Measurements from ENCODE around the gene CHST9.

The CHST9 gene

DNA sequence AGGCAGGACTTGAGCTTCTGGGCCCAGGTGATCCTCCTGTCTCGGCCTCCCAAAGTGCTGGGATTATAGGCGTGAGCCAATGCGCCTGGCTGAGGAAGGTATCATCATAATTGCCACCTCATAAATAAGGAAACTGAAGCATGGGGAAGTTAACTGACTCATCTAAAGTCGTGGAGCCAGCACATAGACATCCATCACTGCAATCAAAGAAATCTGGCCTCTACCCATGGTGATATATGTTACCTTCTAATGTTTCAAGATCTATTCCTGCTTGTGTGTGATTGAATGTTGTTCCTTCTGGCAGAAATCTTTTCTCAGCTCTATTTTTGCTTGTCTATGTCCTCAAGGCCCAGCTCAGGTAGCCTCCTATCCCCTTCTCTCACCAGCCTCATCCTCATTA, 214.5 kb downstream of the CHST9 start:
- POLR2A ChIA-PET (ENCODE audit: low non-redundant PET) = no interaction called here

DNA sequence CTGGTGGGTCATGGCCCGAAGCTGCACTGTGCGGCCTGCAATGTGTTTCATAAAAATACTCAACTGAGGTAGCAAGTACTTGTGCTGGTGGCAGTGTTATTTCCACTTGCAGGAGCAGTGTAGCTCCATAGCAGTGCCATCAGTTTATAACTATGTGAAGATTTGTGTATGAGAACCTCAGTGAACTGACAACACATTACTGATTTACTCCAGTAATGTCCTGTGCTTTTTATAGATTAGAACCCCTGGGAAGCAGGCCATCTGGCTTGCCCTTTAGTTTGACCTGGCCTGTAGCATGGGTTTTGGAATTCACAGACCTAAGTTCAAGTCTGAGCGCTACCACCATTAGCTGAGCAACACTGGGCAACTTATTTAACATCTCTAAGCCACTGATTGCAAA, 219.9 kb downstream of the CHST9 start:
- H3K27ac ChIP-seq = no peak overlapping the region
- TF ChIP-seq, protein P1, sequence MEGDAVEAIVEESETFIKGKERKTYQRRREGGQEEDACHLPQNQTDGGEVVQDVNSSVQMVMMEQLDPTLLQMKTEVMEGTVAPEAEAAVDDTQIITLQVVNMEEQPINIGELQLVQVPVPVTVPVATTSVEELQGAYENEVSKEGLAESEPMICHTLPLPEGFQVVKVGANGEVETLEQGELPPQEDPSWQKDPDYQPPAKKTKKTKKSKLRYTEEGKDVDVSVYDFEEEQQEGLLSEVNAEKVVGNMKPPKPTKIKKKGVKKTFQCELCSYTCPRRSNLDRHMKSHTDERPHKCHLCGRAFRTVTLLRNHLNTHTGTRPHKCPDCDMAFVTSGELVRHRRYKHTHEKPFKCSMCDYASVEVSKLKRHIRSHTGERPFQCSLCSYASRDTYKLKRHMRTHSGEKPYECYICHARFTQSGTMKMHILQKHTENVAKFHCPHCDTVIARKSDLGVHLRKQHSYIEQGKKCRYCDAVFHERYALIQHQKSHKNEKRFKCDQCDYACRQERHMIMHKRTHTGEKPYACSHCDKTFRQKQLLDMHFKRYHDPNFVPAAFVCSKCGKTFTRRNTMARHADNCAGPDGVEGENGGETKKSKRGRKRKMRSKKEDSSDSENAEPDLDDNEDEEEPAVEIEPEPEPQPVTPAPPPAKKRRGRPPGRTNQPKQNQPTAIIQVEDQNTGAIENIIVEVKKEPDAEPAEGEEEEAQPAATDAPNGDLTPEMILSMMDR (conservative IDR thresholded peaks at IDR 0.05; ENCODE audit: low read depth) = no peak
- CTCF ChIA-PET = no interaction called here
- DNase-seq (ENCODE audit: low spot score) = no peak
- POLR2A ChIA-PET (ENCODE audit: low non-redundant PET) = no interaction called here

More for the DNA sequence above, 214.5 kb downstream of the CHST9 start:
- CTCF ChIA-PET = interaction anchor here (0.6 kb wide), 1 partner anchor 321 kb away, joined by 3 read pairs; no protein-coding TSS in a partner anchor
- TF ChIP-seq, protein P1 (conservative IDR thresholded peaks at IDR 0.05; ENCODE audit: low read depth) = no peak
- no peak for DNase-seq (ENCODE audit: low spot score)
- H3K27ac ChIP-seq = no peak overlapping the region

DNA sequence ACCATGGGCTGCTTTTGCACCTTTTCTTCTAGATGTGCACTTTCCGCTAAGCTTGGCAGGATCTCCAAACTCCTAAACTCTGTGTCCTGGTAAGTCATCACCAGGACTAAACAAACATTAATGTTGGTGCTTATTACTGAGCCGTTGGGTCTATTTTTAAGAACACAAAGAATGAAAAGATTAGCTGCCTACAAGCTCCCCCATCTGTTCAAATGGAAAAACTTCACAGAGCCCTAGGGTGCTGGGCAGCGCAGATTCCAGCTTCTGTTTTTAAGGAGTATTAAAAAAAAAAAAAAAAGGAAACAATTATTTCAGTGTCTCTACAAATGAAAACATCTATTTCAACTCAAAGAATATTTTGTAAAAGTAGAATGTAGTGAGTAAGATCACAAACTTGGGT, 221.8 kb downstream of the CHST9 start:
- ChIA-PET CTCF (interaction anchor here (0.7 kb wide), 1 partner anchor 110 kb away, joined by 3 read pairs; no protein-coding TSS in a partner anchor), POLR2A (ENCODE audit: low non-redundant PET) (no interaction called here)
- DNase-seq (ENCODE audit: low spot score) = no peak
- H3K27ac ChIP-seq = no peak overlapping the region
- TF ChIP-seq, protein P1 (conservative IDR thresholded peaks at IDR 0.05; ENCODE audit: low read depth) = no peak

DNA sequence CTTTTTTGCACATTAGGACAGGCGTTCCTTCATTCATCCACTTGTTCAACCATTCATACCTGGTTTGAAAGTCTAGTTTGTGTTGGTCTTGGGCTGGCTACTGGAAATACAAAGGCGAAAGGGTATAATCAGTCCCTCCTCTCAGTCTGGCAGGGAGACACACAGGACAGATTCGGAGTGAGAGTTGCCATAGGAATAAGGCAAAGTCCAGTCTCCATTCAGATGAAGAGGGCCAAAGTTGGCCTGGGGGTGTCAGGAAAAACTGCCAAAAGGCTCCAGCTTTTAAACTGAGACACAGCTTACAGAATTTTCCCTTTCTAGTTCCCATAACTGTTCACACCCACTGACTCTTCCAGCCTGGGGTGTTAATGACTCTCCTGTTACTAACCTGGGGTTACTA, 223.3 kb downstream of the CHST9 start:
- H3K27ac ChIP-seq = no peak overlapping the region
- ChIA-PET CTCF (no interaction called here), POLR2A (ENCODE audit: low non-redundant PET) (no interaction called here)
- DNase-seq (ENCODE audit: low spot score) = no peak
- TF ChIP-seq, protein P1 (conservative IDR thresholded peaks at IDR 0.05; ENCODE audit: low read depth) = no peak

DNA sequence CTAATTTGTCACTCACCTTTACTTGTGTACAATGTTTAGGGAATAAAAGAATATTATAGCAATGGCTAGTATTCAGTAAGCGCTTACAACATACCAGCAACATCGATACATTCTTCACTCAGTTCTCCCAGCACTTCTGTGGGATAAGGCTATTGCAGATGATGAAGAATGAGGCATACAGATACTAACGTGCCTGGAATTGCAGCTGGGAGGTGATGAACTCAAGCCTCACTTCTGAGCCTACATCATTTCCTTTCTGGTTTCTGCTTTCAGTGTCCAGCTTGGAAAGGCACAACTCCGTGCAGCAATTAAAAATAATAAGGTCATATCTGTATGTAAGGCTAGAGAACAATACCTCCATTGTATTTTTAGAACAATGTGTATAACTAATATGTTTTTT, 224.2 kb downstream of the CHST9 start:
- POLR2A ChIA-PET (ENCODE audit: low non-redundant PET) = no interaction called here
- CTCF ChIA-PET = no interaction called here
- DNase-seq (ENCODE audit: low spot score) = peak; percentile 1
- TF ChIP-seq, protein P1 (conservative IDR thresholded peaks at IDR 0.05; ENCODE audit: low read depth) = no peak
- H3K27ac ChIP-seq = no peak overlapping the region

DNA sequence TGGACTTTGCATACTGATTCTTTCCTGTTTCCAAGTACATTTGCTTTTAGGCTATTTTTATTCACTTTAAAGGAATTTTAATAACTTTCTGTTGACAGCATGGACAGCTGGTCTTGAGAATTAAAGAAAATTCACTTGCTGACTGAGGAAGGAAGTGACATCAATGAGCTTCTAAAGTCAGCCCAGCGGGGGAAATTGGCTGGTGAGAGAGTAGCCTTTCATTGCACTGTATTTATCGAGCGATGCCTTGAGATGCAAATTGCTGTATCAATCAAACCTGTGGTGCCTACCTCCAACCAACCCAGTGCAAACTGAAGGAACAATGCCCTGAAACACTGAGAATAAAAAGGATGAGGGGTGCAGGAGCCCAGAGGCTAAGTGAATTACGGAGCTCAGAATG, 228.2 kb downstream of the CHST9 start:
- TF ChIP-seq, protein P1 (conservative IDR thresholded peaks at IDR 0.05; ENCODE audit: low read depth) = no peak
- H3K27ac ChIP-seq = no peak overlapping the region
- ChIA-PET CTCF (no interaction called here), POLR2A (ENCODE audit: low non-redundant PET) (no interaction called here)
- DNase-seq (ENCODE audit: low spot score) = no peak

DNA sequence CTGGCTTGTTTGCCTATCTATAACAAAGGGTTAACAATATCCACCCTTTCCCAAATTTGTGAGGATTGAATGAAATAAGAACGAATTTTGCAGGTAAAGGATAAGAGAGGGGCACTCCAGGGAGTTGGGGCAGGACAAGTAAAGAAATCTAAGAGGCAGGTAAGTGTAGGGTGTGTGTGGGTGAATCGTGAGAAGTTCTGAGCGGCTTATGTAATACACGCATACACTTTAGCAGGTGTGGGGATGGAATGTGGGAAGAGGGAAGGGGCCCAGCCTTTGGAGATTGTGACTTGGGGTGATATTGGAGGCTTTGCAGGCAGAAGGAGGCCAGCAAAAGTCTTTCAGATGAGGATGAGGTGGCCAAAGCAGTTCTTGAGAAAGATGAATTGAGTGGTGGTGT, 236.4 kb downstream of the CHST9 start:
- TF ChIP-seq, protein P1 (conservative IDR thresholded peaks at IDR 0.05; ENCODE audit: low read depth) = no peak
- no peak for DNase-seq (ENCODE audit: low spot score)
- H3K27ac ChIP-seq = no peak overlapping the region
- ChIA-PET CTCF (no interaction called here), POLR2A (ENCODE audit: low non-redundant PET) (no interaction called here)

Data from RWPE1 (cell line).